SK-N-SH (cell line): ENCODE data around the gene PCNX1.

ENCODE experiments used
- ELF1 ChIP-seq: IDR thresholded peaks from 2 replicates; pipeline ENCODE4 v1.4.0; 2012
- EZH2phosphoT487 ChIP-seq: fragments of 200-600 bp; sonication (generic); IDR thresholded peaks from 2 replicates; pipeline ENCODE4 v1.6.1; 2017; ENCODE audit warnings: low read depth, mixed run types, mild to moderate bottlenecking, antibody characterized with exemption, moderate library complexity, borderline replicate concordance
- SMC3 ChIP-seq: IDR thresholded peaks from 2 replicates; pipeline ENCODE4 v1.6.1; 2012; ENCODE audit warnings: low read depth, low read length, improper control_type of control experiment
- TF ChIP-seq, protein P1 (sequence below): fragments of 200-600 bp; sonication (generic); IDR thresholded peaks from 2 replicates; pipeline ENCODE4 v1.6.1; 2017; ENCODE audit warnings: antibody characterized with exemption, mild to moderate bottlenecking, moderate library complexity
- TF ChIP-seq, protein P2 (sequence below): IDR thresholded peaks from 2 replicates; pipeline ENCODE4 v1.6.1; 2012; ENCODE audit warnings: mild to moderate bottlenecking, low read depth, low read length, moderate library complexity
- TF ChIP-seq, protein P3 (sequence below): fragments of 150-350 bp; IDR thresholded peaks from 2 replicates; pipeline ENCODE4 v1.6.1; 2016; ENCODE audit warnings: mild to moderate bottlenecking, low read depth, low read length

DNA sequence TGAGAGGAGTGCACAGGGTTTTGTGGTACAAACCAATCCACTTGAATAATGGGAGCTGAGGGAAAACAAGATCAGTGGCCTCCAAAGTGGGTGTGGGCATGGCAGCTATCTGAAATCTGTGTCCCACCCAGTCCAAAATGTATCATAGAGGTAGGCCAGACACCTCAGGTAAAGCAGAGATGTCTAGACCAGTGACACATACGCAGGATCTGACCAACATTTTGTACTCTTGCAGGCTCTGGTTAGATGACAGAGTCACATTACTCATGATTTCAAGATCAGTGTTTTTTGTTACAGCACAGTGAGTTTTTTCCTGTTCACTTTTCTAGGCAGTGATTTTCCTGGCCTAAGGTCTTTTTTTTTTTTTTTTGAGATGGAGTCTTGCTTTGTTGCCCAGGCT is 211.8 kb downstream of the PCNX1 start:
- TF ChIP-seq ELF1 (no peak), SMC3 (no peak), EZH2phosphoT487 (no peak)
- TF ChIP-seq, protein P1, sequence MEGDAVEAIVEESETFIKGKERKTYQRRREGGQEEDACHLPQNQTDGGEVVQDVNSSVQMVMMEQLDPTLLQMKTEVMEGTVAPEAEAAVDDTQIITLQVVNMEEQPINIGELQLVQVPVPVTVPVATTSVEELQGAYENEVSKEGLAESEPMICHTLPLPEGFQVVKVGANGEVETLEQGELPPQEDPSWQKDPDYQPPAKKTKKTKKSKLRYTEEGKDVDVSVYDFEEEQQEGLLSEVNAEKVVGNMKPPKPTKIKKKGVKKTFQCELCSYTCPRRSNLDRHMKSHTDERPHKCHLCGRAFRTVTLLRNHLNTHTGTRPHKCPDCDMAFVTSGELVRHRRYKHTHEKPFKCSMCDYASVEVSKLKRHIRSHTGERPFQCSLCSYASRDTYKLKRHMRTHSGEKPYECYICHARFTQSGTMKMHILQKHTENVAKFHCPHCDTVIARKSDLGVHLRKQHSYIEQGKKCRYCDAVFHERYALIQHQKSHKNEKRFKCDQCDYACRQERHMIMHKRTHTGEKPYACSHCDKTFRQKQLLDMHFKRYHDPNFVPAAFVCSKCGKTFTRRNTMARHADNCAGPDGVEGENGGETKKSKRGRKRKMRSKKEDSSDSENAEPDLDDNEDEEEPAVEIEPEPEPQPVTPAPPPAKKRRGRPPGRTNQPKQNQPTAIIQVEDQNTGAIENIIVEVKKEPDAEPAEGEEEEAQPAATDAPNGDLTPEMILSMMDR, result no peak
- TF ChIP-seq, protein P2, sequence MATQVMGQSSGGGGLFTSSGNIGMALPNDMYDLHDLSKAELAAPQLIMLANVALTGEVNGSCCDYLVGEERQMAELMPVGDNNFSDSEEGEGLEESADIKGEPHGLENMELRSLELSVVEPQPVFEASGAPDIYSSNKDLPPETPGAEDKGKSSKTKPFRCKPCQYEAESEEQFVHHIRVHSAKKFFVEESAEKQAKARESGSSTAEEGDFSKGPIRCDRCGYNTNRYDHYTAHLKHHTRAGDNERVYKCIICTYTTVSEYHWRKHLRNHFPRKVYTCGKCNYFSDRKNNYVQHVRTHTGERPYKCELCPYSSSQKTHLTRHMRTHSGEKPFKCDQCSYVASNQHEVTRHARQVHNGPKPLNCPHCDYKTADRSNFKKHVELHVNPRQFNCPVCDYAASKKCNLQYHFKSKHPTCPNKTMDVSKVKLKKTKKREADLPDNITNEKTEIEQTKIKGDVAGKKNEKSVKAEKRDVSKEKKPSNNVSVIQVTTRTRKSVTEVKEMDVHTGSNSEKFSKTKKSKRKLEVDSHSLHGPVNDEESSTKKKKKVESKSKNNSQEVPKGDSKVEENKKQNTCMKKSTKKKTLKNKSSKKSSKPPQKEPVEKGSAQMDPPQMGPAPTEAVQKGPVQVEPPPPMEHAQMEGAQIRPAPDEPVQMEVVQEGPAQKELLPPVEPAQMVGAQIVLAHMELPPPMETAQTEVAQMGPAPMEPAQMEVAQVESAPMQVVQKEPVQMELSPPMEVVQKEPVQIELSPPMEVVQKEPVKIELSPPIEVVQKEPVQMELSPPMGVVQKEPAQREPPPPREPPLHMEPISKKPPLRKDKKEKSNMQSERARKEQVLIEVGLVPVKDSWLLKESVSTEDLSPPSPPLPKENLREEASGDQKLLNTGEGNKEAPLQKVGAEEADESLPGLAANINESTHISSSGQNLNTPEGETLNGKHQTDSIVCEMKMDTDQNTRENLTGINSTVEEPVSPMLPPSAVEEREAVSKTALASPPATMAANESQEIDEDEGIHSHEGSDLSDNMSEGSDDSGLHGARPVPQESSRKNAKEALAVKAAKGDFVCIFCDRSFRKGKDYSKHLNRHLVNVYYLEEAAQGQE, result no peak
- TF ChIP-seq, protein P3, sequence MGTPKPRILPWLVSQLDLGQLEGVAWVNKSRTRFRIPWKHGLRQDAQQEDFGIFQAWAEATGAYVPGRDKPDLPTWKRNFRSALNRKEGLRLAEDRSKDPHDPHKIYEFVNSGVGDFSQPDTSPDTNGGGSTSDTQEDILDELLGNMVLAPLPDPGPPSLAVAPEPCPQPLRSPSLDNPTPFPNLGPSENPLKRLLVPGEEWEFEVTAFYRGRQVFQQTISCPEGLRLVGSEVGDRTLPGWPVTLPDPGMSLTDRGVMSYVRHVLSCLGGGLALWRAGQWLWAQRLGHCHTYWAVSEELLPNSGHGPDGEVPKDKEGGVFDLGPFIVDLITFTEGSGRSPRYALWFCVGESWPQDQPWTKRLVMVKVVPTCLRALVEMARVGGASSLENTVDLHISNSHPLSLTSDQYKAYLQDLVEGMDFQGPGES, result no peak
